Cardiac septum (tissue), 1 donor: Measurements from ENCODE around the gene LSMEM2. TPM values are rescaled to one million over a fixed set of nuclear protein-coding genes. Genes with fewer than 3 reads are reported as not detected.

Experiments used
- DNase-seq: peaks from one replicate; pipeline ENCODE4 v3.0.0-alpha.2; 2020; ENCODE audit warnings: low spot score
- intact Hi-C: fragments of 100-400 bp; cut with DNase I; formaldehyde crosslinking; loops from one replicate; pipeline ENCODE4 v1.14.0; 2022
- long read RNA-seq: library from polyadenylated mRNA; unstranded; transcript quantifications from one replicate; pipeline ENCODE4 v2.0.0, GENCODE V29; 2021
- total RNA-seq: library from RNA; stranded (reverse); fragmentation: NEBNext Ultra II Directional; extraction: Animal tissue kit (Norgen Biotek cat#: 25700); gene quantifications from one replicate; pipeline ENCODE4 v1.2.1, GENCODE V29; 2021
- donor health status: DM: no; HTN: no; CAD: no.

The LSMEM2 gene
- 25.7 TPM for total RNA-seq
- long read RNA-seq, transcript LSMEM2-201 (4 exons, 1,494 nt) = major isoform, 28 of 40 reads
- long read RNA-seq, partial matches to known transcripts = 3 of 40 reads
- long read RNA-seq, other reads (novel, unspliced or antisense) = 9 of 40 reads

DNA sequence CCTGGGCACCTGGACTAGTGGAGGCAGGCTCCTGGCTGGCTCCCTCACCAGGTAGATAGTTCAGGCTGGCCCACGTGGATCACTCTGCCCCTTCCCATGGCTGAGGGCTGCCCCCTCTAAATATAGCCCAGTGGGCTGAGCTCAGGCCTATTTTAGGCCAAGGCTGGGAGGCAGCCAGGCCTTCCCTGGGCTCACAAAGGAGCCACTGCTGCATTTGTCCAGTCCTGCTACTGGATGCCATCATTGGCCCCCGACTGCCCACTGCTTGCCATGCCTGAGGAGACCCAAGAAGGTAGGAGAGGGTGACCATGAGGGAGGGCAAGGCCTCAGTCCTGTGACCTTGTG is at the start of gene LSMEM2:
LSMEM2 (plus strand) TSS at position 208 of the 345 bp plus-strand sequence; CDS start at position 235, 27 bp downstream.
- intact Hi-C loops = no loop called here
- DNase-seq = peak; percentile 88

GRCh38 chr3:50229490-50229889 is 49.4 kb upstream of the LSMEM2 start:
- no peak for DNase-seq
- intact Hi-C loops = no loop called here

GRCh38 chr3:50230104-50230793 is 48.6 kb upstream of the LSMEM2 start:
- DNase-seq = no peak
- intact Hi-C loops = no loop called here

GRCh38 chr3:50230794-50231125 is 48.1 kb upstream of the LSMEM2 start:
- DNase-seq = no peak
- intact Hi-C loops = no loop called here

GRCh38 chr3:50231581-50231980 is 47.3 kb upstream of the LSMEM2 start:
- DNase-seq = no peak
- intact Hi-C loops = no loop called here

DNA sequence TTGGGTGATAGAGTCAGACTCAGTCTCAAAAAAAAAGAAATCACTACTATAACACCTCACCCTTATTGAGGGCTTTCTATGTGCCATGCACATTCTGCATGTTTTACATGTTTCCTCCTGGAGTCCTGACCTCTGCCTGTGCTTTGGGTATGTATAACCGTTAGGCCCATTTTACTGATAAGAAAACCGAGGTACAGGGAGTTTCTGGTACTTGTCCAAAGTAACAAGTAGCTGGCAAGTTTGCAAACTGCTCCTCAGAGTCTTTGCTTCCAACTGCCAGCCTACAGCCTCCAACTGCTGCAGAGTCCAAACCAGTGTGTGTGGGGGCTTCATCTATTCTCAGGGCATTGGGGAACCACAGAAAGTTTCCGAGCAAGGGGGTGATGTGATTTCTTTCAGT is 46.6 kb upstream of the LSMEM2 start:
- intact Hi-C loops = no loop called here
- no peak for DNase-seq

GRCh38 chr3:50233176-50233575 is 45.7 kb upstream of the LSMEM2 start:
- no peak for DNase-seq
- intact Hi-C loops = no loop called here

DNA sequence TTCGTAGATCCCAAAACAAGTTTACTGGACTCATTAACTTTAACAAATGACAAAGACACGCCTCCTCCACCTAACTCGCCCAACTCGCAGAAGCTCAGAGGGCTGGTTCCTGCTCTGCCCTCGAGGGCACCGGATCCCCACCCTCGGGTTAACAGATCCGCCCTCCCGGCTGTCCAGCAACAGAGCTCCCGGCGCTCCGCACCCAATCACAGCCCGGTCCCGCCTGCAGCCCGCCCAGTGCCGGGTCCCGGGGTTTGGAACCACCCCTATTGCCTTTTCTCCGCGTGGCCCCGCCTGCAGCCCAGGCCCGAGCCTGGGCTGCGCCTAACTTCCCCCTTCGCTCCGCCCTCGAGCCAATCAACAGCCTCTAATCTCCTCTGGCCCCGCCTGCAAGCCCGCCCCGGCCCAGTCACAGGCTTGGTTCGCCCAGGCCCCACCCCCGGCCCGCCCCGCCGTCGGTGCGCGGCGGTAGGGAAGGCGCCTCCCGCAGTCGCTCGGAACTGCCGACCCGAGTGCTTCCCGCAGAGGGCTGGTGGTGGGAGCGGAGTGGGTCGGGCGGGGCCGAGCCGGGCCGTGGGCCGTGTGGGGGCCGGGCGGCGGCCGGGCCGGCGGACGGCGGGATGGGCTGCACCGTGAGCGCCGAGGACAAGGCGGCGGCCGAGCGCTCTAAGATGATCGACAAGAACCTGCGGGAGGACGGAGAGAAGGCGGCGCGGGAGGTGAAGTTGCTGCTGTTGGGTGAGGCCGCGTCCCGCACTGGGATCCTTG is 43.0 kb upstream of the LSMEM2 start, which contains the start of gene GNAI2:
GNAI2 (plus strand) TSS at position 489 of the 768 bp plus-strand sequence; CDS start at position 621, 132 bp downstream.
- peak; percentile 100 for DNase-seq
- intact Hi-C loops = loop anchor here (5.0 kb wide), 1 partner anchor 86 kb away; the partner anchor contains the start of gene HYAL2

GRCh38 chr3:50236484-50237132 is 42.3 kb upstream of the LSMEM2 start:
- DNase-seq = no peak
- intact Hi-C loops = loop anchor here (5.0 kb wide), 1 partner anchor 86 kb away; the partner anchor contains the start of gene HYAL2

DNA sequence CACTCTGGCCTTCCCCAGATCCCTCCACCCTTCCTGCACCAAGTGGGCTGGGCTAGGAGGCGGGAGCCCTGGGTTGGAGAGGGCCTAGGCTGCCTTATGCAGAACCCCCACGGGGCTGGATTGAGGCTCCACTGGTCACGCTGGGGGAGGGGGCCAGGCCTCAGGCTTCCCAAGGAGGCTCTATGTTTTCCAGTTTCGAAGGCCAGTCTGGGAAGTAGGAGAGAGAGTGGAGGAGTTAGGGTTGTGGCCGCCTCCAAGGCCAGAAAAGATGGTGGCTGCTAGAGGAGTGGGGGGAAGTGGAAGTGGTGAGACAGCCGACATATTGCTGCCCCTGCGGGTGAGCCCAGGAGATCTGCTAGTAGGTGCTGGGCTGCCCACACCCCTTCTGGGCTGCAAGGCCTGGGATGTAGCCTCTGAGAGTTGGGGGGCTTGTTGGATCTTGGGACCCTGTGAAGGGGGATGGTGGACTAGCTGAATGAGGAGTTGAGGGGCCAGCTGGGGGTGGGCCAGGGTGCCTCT is 41.7 kb upstream of the LSMEM2 start:
- intact Hi-C loops = loop anchor here (5.0 kb wide), 1 partner anchor 85 kb away; the partner anchor contains the start of gene HYAL2
- no peak for DNase-seq

- DNase-seq = peak; percentile 97
- intact Hi-C loops = loop anchor here (5.0 kb wide), 1 partner anchor 84 kb away; the partner anchor contains the start of gene HYAL2
These were observed 40.9 kb upstream of the LSMEM2 start for GRCh38 chr3:50237754-50238548.

DNA sequence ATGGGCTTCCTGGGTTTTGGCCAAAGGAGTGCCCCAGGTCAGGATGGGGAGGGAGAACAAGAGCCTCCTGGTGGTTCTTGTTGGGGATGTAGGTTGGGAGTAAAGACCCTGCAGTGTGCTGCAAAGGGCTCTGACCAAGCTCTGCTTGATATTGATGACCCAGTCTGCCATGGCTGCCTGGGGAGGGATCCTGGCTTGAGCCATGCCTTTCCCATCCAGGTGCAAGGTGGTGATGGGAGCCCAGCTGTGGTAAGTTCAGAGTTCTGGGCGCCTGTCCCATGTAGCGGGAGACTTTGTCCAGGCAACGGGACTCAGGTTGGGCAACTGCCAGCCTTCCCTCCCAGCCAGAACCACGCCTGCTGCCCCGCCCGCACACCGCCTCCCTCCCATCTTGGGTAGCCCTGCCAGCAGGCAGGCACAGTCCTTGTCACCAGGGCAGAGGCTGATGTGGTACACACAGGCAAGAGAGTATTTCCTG is 40.3 kb upstream of the LSMEM2 start:
- peak; percentile 94 for DNase-seq
- intact Hi-C loops = loop anchor here (5.0 kb wide), 1 partner anchor 84 kb away; the partner anchor contains the start of gene HYAL2

DNA sequence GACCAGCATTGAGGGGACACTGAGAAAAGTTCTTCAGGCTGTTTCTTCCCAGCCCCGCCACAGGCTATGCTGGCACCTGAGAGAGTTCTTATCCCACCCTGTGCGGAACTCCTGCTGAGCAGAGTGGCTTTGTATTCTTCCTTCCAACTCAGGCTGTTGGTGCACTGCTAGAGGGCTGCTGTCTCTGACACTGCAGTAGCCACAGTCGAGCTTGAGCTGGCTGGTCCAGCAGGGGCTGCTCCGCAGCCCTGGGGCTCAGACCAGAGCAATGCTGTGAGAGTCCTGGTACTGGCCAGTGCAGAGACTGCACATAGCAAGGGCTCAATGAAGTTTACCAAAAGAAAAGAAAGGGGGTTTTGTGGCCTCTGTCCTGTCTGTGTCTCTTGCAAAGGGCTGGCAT is 39.2 kb upstream of the LSMEM2 start:
- intact Hi-C loops = loop anchor here (5.0 kb wide), 1 partner anchor 83 kb away; the partner anchor contains the start of gene HYAL2

DNA sequence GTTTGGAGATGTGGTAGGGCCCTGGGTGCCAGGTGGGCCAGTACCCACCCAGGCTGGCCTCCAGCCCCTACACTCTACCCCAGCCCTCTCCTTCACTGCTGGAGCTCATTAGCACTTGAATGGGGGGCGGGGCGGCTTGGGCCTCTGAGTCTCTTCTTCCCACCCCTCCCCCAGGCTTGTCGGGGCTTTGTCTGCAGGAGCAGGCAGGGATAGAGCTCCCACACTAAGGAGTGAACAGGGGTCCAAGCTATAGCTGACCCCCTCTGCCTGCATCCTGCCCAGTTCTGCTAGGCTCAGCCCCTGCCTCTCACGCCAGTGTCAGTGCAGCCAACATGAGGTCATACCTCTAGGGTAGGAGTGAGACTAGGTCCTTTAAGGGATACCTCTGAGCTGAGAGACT is 37.7 kb upstream of the LSMEM2 start:
- intact Hi-C loops = no loop called here
- no peak for DNase-seq

More for the DNA sequence above, 39.2 kb upstream of the LSMEM2 start:
- DNase-seq = no peak

- intact Hi-C loops = no loop called here
- no peak for DNase-seq
These were observed 37.0 kb upstream of the LSMEM2 start for GRCh38 chr3:50241713-50242380.

DNA sequence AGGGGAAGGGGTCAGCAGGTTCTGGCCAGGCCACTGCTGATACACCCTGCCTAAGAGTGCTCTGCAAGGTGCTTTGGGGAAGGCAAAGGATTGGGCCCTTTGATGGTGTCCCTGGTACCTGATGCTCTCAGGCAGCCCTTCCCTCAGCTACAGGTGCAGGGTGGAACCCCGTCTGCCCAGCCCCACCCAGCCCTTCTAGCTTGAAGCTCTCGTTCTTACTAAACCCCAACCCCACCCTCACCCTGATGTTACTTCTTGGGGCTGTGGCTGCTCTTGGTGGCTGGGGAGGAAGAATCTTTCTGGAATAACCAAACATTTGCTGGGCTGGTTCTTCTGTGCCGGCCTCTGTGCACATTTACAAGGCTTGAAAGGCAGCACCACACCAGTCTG is 36.5 kb upstream of the LSMEM2 start:
- intact Hi-C loops = no loop called here
- DNase-seq = no peak

GRCh38 chr3:50242851-50243542 is 35.9 kb upstream of the LSMEM2 start:
- peak; percentile 94 for DNase-seq
- intact Hi-C loops = no loop called here

DNA sequence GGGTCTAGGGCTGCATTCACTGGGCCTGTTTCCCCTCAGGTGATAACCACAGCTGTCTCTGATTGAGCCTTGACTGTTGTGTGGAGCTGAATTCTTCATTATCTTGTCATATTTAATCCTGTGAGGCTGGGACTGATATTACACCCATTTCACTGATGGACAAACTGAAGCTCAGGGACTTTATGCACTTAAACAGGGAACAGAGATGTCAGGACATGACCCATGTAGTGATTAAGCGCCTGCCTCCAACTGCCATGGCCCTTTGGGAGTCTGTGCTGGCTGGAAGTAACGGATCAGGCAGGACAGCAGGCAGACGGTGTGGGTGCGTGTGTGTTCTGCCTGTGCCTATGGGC is 35.4 kb upstream of the LSMEM2 start:
- DNase-seq = no peak
- intact Hi-C loops = no loop called here
